ENCODE results near the gene GRIK1. TPM values are rescaled to one million over a fixed set of nuclear protein-coding genes. Genes with fewer than 3 reads are reported as not detected.

Gene GRIK1
- total RNA-seq, 3 donors from 2014 or later = not detected

DNA sequence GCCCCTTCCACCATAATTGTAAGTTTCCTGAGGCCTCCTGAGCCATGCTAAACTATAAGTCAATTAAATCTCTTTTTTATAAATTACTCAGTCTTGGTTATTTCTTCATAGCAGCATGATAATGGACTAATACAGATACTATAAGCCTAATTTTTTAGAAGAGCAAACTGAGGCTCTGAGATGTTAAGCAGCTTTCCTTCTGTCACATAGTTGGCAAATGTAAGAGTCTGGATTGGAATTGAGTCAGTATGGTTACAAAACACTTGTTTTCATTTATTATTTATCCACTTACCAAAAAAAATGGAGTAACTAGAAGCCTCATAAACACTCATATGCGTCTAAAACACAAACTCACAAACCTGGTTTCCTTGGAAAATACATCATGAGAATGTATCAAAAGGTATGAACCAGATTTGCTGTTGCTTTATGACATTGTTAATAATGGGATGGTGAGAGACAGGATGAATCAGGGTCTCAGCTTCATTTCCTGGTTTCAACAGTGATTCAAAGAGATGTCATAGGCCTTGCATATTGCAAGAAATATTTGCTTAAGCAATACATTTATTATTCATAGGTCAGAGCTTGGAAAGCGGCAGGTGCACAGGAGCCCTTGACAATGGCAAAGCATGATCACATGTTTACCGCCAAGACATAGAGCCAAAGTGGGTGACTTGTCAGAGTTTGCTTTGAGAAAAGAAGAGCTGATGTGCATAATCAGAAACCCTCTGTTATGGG is 221.5 kb downstream of the GRIK1 start:
- Mint-ChIP-seq H3K9me3 (no peaks in the 10 kb centered on the region), H3K4me1 (ENCODE audit: low read depth) (no peaks in the 10 kb centered on the region), H3K4me3 (no peak overlapping the region), H3K36me3 (ENCODE audit: insufficient read depth) (no peaks in the 10 kb centered on the region), H3K27me3 (ENCODE audit: low read depth) (peaks cover 6% of the 10 kb centered on the region)
- DNase-seq = no peak
- peak in 1 of 2 donors; percentile 48 for ATAC-seq

DNA sequence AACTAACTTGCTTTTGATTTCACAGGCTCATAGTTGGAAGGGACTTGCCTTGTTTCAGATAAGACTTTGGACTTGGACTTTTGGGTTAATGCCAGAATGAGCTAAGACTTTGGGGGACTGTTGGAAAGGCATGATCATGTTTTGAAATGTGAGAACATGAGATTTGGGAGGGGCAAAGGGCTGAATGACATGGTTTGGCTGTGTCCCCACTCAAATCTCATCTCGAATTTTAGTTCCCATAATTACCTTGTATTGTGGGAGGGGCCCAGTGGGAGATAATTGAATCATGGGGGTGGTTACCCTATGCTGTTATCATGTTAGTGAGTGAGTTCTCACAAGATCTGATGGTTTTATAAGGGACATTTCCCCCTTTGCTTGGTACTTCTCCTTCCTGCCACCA is 222.1 kb downstream of the GRIK1 start:
- no peak overlapping the region for H3K4me3 Mint-ChIP-seq
- H3K9me3 Mint-ChIP-seq = no peaks in the 10 kb centered on the region
- H3K27me3 Mint-ChIP-seq (ENCODE audit: low read depth) = peaks cover 6% of the 10 kb centered on the region
- H3K4me1 Mint-ChIP-seq (ENCODE audit: low read depth) = no peaks in the 10 kb centered on the region
- H3K36me3 Mint-ChIP-seq (ENCODE audit: insufficient read depth) = no peaks in the 10 kb centered on the region
- DNase-seq = no peak
- ATAC-seq = no peak

DNA sequence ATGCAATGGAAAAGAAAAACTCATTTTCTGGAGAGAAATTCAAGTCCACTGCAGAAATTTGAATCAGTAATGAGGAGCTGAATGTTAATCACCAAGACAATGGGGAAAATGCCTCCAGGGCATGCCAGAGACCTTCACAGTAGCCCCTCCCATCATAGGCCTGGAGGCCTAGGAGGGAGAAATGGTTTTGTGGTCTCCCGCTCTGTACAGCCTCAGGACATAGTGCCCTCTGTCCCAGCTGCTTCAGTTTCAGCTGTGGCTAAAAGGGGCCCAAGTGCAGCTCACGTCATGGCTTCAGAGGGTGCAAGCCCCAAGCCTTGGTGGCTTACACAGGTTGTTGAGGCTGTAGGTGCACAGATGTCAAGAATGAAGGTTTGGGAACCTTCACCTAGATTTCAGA is 223.0 kb downstream of the GRIK1 start:
- Mint-ChIP-seq H3K4me3 (no peak overlapping the region), H3K4me1 (ENCODE audit: low read depth) (no peaks in the 10 kb centered on the region), H3K9me3 (no peaks in the 10 kb centered on the region), H3K36me3 (ENCODE audit: insufficient read depth) (no peaks in the 10 kb centered on the region), H3K27me3 (ENCODE audit: low read depth) (peaks cover 6% of the 10 kb centered on the region)
- ATAC-seq (no peak), DNase-seq (no peak)

DNA sequence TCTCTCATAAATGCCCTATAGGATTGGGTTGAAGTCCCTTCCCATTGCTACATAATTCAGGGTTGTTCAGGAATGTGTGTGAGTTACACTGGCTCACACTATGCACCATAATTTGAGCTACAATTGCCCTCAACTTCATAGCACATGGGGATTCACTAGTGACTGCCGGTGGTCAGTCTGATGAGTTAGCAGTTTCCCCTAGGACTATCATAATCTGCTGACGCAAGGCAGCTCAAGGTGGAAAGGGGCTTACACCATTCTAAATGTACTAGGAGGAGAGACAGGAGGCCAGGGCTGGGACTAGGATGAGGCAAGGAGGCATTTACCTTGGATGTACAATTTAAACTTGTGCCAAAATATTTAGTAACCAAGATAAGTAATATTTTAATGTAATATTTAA is 224.7 kb downstream of the GRIK1 start:
- ATAC-seq = no peak
- H3K4me1 Mint-ChIP-seq (ENCODE audit: low read depth) = no peaks in the 10 kb centered on the region
- H3K4me3 Mint-ChIP-seq = no peak overlapping the region
- peaks cover 4% of the 10 kb centered on the region for H3K27me3 Mint-ChIP-seq (ENCODE audit: low read depth)
- no peaks in the 10 kb centered on the region for H3K9me3 Mint-ChIP-seq
- no peak for DNase-seq
- no peaks in the 10 kb centered on the region for H3K36me3 Mint-ChIP-seq (ENCODE audit: insufficient read depth)

DNA sequence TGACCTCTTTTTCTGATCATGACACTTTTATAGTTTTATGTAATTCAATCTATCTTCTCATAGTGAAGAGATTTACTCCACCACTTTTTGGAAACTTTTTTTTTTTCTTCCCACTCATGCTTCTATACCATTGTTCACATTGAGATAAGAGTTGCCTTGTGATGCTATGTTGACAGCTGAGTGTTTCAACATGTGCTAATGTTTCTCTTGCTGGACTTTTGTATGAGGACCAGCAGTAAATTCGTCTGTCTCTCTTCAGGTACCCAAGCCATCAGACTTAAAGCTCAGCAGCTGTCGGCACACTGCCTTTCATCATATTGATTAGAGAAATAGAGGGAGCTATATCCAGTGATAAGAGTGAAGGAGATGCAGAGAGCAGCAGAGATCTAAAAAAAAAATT is 227.0 kb downstream of the GRIK1 start:
- ATAC-seq = no peak
- H3K4me3 Mint-ChIP-seq = no peak overlapping the region
- H3K4me1 Mint-ChIP-seq (ENCODE audit: low read depth) = no peaks in the 10 kb centered on the region

DNA sequence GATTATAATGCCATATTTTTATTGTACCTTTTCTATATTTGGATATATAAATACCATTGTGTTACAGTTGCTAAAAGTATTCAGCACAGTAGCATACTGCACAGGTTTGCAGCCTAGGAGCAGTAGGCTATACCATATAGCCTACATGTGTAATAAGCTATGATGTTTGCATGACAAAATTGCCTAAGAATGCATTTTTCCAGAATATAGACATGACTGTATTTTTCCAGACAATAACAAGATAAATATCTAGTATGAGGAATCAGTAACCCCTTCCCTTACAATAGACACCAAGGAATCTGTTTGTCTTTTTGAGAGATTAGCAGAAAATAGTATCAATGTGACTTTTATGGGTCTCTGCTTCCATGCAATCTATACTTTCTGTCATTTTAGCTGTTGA is 228.6 kb downstream of the GRIK1 start:
- ATAC-seq (no peak), DNase-seq (no peak)
- H3K4me1 Mint-ChIP-seq (ENCODE audit: low read depth) = no peaks in the 10 kb centered on the region
- H3K27me3 Mint-ChIP-seq (ENCODE audit: low read depth) = peaks cover 6% of the 10 kb centered on the region
- H3K36me3 Mint-ChIP-seq (ENCODE audit: insufficient read depth) = no peaks in the 10 kb centered on the region
- no peaks in the 10 kb centered on the region for H3K9me3 Mint-ChIP-seq
- H3K4me3 Mint-ChIP-seq = no peak overlapping the region

More for the DNA sequence above, 227.0 kb downstream of the GRIK1 start:
- H3K27me3 Mint-ChIP-seq (ENCODE audit: low read depth) = peaks cover 4% of the 10 kb centered on the region
- no peak for DNase-seq
- no peaks in the 10 kb centered on the region for H3K36me3 Mint-ChIP-seq (ENCODE audit: insufficient read depth)
- no peaks in the 10 kb centered on the region for H3K9me3 Mint-ChIP-seq

DNA sequence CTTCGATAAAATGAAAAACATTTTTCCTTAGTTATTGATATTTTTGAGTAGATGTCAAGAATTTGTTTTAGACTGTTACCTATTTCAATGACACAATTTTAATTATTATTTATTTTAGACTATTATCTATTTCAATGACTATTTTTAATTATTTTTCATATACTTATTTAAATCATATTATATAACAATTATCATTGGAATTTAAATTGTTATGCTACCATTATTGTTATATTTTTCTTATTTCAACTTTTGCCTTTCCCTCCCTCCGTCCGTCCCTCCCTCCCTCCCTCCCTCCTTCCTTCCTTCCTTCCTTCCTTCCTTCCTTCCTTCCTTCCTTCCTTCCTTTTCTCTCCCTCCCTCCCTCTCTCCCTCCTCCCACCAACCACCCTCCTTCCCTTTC is 229.3 kb downstream of the GRIK1 start:
- H3K9me3 Mint-ChIP-seq = no peaks in the 10 kb centered on the region
- H3K36me3 Mint-ChIP-seq (ENCODE audit: insufficient read depth) = no peaks in the 10 kb centered on the region
- no peak for DNase-seq
- peaks cover 6% of the 10 kb centered on the region for H3K27me3 Mint-ChIP-seq (ENCODE audit: low read depth)
- ATAC-seq = no peak
- H3K4me1 Mint-ChIP-seq (ENCODE audit: low read depth) = no peaks in the 10 kb centered on the region
- H3K4me3 Mint-ChIP-seq = no peak overlapping the region

DNA sequence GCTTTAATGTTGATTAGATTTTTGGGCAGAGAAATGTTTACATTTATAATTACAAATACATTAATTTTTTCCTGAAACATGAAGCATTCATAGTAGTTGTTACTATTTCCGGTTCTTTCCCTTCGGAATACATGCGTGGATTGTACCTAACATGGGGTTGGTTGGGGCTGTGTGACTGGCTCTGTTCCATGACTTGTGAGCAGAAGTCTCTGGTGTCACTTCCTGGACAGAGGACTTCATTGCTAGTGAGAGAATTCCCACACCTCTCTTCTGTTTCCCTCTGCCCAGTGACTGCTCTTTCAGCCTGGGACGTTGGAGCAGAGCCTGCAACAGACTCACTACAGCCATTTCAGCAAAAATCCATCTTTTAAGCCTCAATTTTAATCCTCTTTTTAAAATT is 231.4 kb downstream of the GRIK1 start:
- Mint-ChIP-seq H3K9me3 (no peaks in the 10 kb centered on the region), H3K4me1 (ENCODE audit: low read depth) (no peaks in the 10 kb centered on the region), H3K4me3 (no peak overlapping the region), H3K36me3 (ENCODE audit: insufficient read depth) (no peaks in the 10 kb centered on the region), H3K27me3 (ENCODE audit: low read depth) (peaks cover 2% of the 10 kb centered on the region)
- DNase-seq (no peak), ATAC-seq (no peak)

DNA sequence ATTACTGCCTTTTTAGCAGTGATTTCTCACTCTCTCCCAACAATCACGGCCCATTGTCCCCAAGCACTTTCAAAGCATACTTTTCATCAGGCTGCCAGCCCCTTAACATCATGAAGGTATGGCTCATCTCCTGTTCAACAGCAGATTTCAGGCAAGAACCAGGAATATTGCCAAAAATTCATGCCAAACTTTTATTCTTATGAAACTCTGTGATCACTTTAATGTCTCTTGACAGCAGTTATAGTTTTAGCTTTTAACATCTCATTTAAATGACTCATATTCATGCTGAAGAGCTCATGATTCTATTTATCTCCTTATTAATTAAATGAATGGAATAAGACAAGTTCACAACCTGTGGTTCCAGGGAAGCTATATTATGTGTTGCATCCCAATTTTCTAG is 235.1 kb downstream of the GRIK1 start:
- H3K9me3 Mint-ChIP-seq = no peaks in the 10 kb centered on the region
- ATAC-seq (no peak), DNase-seq (no peak)
- peaks cover 2% of the 10 kb centered on the region for H3K27me3 Mint-ChIP-seq (ENCODE audit: low read depth)
- H3K4me3 Mint-ChIP-seq = no peak overlapping the region
- H3K36me3 Mint-ChIP-seq (ENCODE audit: insufficient read depth) = no peaks in the 10 kb centered on the region
- H3K4me1 Mint-ChIP-seq (ENCODE audit: low read depth) = no peaks in the 10 kb centered on the region

DNA sequence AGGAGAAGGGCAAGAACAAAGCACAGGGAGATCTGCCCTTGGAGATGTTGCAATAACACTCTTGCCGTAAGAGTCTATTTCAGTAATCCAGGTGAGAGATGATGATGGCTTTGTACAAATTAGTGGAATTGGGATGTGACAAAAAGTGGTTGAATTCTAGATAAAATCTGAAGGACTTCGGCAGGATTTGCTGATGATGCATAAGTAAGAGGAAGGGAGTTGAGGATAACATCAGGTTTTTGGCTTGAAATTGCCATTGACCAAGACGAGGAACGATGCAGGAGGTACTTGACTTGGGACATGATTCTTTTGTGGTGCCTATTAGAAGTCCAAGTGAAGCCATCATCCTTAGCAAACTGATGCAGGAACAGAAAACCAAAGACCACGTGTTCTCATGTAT is 238.1 kb downstream of the GRIK1 start:
- no peak for ATAC-seq
- H3K36me3 Mint-ChIP-seq (ENCODE audit: insufficient read depth) = no peaks in the 10 kb centered on the region
- DNase-seq = no peak
- no peaks in the 10 kb centered on the region for H3K9me3 Mint-ChIP-seq
- no peaks in the 10 kb centered on the region for H3K4me1 Mint-ChIP-seq (ENCODE audit: low read depth)
- H3K4me3 Mint-ChIP-seq = no peak overlapping the region
- H3K27me3 Mint-ChIP-seq (ENCODE audit: low read depth) = peaks cover 2% of the 10 kb centered on the region

DNA sequence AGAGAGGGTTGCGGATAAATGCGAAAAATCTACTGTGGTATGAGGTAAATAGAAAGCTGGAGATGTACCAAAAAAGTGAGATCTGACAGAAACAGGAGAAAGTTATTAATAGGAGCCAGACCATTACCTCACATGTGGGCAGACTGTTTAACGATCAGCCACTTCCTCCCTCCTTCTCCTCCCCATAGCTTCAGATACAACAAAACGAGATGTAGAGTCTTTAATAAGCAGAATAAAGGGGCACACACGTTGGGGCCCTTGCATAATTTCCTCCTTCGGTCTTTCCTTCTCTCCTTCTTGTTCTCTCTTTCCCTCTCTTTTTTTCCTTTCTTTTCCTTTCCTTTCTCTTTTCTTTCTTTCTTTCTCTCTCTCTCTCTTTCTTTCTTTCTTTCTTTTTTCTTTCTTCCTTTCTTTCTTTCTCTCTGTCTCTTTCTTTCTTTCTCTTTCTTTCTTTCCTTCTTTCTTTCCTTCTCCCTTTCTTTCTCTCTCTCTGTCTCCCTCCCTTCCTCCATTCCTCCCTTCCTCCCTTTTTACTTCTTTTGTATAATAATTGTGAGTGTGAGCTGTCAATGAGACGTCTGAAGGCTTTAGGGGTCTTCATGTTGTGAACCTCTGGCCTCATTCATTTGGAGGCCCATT is 242.1 kb downstream of the GRIK1 start:
- H3K36me3 Mint-ChIP-seq (ENCODE audit: insufficient read depth) = no peaks in the 10 kb centered on the region
- no peaks in the 10 kb centered on the region for H3K4me1 Mint-ChIP-seq (ENCODE audit: low read depth)
- H3K9me3 Mint-ChIP-seq = no peaks in the 10 kb centered on the region
- DNase-seq (no peak), ATAC-seq (no peak)
- H3K27me3 Mint-ChIP-seq (ENCODE audit: low read depth) = peaks cover 2% of the 10 kb centered on the region
- H3K4me3 Mint-ChIP-seq = no peak overlapping the region

DNA sequence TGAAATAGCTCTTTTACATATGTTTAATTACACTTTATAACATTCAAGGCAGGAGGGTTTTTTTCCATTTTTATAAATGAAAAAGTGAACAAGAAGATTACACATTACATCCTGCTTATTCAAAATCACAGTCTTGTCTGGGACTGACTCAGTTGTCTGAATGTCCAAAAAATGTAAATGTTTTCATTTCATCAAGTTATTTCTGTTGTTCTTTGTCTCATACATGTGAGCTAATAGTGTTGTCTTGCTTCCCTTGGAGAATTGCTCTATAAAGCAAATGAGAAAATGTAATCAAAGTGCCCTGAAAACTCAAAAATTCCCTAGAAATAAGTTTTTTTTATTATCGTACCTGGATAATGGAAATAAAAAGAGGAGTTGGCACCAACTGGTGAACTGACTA is 242.9 kb downstream of the GRIK1 start:
- no peaks in the 10 kb centered on the region for H3K4me1 Mint-ChIP-seq (ENCODE audit: low read depth)
- H3K36me3 Mint-ChIP-seq (ENCODE audit: insufficient read depth) = no peaks in the 10 kb centered on the region
- peaks cover 2% of the 10 kb centered on the region for H3K27me3 Mint-ChIP-seq (ENCODE audit: low read depth)
- H3K9me3 Mint-ChIP-seq = no peaks in the 10 kb centered on the region
- H3K4me3 Mint-ChIP-seq = no peak overlapping the region
- no peak for ATAC-seq
- DNase-seq = no peak

DNA sequence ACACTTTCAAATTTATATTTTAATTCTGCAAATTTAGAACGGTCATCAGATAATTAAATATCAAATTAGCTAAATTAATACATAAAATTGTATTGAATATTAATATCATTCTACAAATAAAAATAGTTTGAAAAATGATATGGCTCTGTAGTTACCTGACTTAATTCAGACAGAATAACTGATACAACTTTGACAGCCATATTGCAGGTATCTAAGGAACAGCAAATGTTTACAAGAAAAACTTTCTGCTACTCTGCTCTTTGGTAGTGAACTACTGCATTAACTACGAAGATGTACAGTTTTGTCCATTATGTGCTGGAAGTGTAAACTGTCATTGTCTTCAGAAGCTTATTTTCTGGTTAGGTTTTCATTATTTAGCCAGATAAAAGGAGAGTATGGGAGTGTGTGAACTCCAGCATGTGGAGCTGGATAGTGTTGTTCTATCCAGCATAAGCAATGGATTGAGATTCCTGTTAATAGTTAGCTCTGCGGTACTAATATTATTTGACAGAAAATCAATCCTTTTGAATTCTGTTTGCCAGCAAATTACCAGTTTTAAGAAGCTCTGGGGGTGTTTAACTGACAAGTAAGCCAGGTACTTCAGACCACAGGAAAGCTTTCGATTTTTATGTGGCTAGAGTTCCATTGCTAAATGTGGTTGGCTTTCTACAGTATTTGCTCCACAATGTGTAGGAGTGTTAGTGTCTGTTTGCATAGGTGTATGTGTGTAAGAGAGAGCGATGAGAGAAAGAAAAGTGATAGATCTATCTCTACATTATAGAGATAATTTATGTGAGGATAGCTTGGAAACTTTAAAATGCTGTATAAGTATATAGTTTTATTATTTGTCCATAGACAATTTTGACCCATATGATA is 247.9 kb downstream of the GRIK1 start:
- H3K36me3 Mint-ChIP-seq (ENCODE audit: insufficient read depth) = no peaks in the 10 kb centered on the region
- H3K4me1 Mint-ChIP-seq (ENCODE audit: low read depth) = no peaks in the 10 kb centered on the region
- no peaks in the 10 kb centered on the region for H3K9me3 Mint-ChIP-seq
- no peak for ATAC-seq
- H3K27me3 Mint-ChIP-seq (ENCODE audit: low read depth) = no peaks in the 10 kb centered on the region
- H3K4me3 Mint-ChIP-seq = no peak overlapping the region
- no peak for DNase-seq

DNA sequence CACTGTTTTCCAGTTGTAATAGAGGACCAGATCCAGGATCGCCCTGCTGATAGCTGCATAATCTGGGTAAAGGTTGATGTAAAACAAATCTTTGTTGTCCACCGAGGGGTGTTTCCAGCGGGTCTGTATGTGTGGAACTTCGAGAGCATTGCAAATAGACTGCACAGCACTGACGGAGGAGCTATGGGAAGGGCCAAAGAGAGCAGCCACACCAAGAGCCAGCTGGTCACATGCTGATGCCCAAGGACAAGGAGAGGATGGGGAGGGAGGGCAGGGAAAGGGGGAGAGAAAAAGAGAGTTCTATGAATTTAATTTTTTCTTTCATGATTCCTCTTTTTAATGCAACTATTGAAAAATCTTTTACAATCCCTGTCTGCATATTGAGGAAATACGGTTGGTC is 250.0 kb downstream of the GRIK1 start:
- no peaks in the 10 kb centered on the region for H3K36me3 Mint-ChIP-seq (ENCODE audit: insufficient read depth)
- DNase-seq = no peak
- no peaks in the 10 kb centered on the region for H3K27me3 Mint-ChIP-seq (ENCODE audit: low read depth)
- H3K9me3 Mint-ChIP-seq = no peaks in the 10 kb centered on the region
- H3K4me1 Mint-ChIP-seq (ENCODE audit: low read depth) = no peaks in the 10 kb centered on the region
- H3K4me3 Mint-ChIP-seq = no peak overlapping the region
- no peak for ATAC-seq

DNA sequence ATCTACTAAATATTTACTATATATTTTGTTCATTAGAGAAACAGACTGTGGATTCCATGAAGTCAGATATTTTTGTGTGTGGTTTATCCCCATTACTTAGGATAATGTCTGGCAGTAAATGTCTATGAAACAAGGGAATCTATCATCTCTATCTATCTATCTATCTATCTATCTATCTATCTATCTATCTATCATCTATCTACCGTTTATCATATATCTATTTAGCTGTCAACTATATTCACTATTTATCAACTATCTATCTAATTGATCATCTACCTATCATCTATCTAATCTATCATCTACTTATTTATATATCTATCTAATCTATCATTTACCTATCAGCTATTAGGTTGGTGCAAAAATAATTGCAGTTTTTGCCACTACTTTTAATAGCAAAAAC is 255.7 kb downstream of the GRIK1 start:
- no peak for DNase-seq
- peaks cover 13% of the 10 kb centered on the region for H3K9me3 Mint-ChIP-seq
- H3K4me3 Mint-ChIP-seq = no peak overlapping the region
- H3K27me3 Mint-ChIP-seq (ENCODE audit: low read depth) = no peaks in the 10 kb centered on the region
- no peak for ATAC-seq
- no peaks in the 10 kb centered on the region for H3K36me3 Mint-ChIP-seq (ENCODE audit: insufficient read depth)
- no peaks in the 10 kb centered on the region for H3K4me1 Mint-ChIP-seq (ENCODE audit: low read depth)
